Sigmoid colon (tissue), 7 donors: ENCODE measurements around the gene B3GALNT2. TPM values are rescaled to one million over a fixed set of nuclear protein-coding genes. Genes with fewer than 3 reads are reported as not detected.

Source experiments
- DNase-seq: peaks from one replicate; pipeline ENCODE4 v3.0.0-alpha.2; 2019
- H3K27ac ChIP-seq, 4 donors: fragments of 200-600 bp; sonication (generic); one replicate each; pipeline ENCODE4 v1.5.1; 2016 to 2019; ENCODE audit warnings: mild to moderate bottlenecking in 1 of 4
- H3K27me3 ChIP-seq, 3 donors: fragments of 200-600 bp; sonication (generic); one replicate each; pipeline ENCODE4 v1.5.1; 2019; ENCODE audit warnings: mild to moderate bottlenecking in 1 of 3
- H3K36me3 ChIP-seq, 4 donors: fragments of 200-600 bp; sonication (generic); one replicate each; pipeline ENCODE4 v1.5.1; 2016 to 2019
- H3K4me1 ChIP-seq, 4 donors: fragments of 200-600 bp; sonication (generic); one replicate each; pipeline ENCODE4 v1.5.1; 2017 to 2019
- H3K4me3 ChIP-seq, 4 donors: fragments of 200-600 bp; sonication (generic); one replicate each; pipeline ENCODE4 v1.5.1; 2017 to 2019; ENCODE audit warnings: mild to moderate bottlenecking in 2 of 4, moderate library complexity in 1 of 4
- H3K9me3 ChIP-seq, 4 donors: fragments of 200-600 bp in 3 of 4; sonication (generic) in 3 of 4; one replicate each; pipeline versions ENCODE4 v1.5.1 to v1.6.1; 2013 to 2019
- CTCF ChIP-seq, 4 experiments: fragments of 450-650 bp in 3 of 4; fragments of 200-600 bp in 1 of 4; IDR thresholded peaks; one replicate each; pipeline ENCODE4 v1.5.1; 2016 to 2019; ENCODE audit warnings: antibody characterized with exemption in 4 of 4, mild to moderate bottlenecking in 3 of 4, moderate library complexity in 2 of 4
- EP300 ChIP-seq, 4 donors: sonication (generic); formaldehyde crosslinking; IDR thresholded peaks; one replicate each; pipeline ENCODE4 v1.6.1; 2017; ENCODE audit warnings: antibody characterized with exemption in 4 of 4
- POLR2A ChIP-seq, 2 donors: fragments of 450-650 bp; IDR thresholded peaks; one replicate each; pipeline ENCODE4 v1.6.1; 2016; ENCODE audit warnings: antibody characterized with exemption in 2 of 2, mild to moderate bottlenecking in 2 of 2, moderate library complexity in 2 of 2
- POLR2AphosphoS5 ChIP-seq, 4 donors: sonication (generic); formaldehyde crosslinking; IDR thresholded peaks; one replicate each; pipeline ENCODE4 v1.6.1; 2017; ENCODE audit warnings: antibody characterized with exemption in 4 of 4
- WGBS, 2 donors: extraction: QIAGEN DNeasy Blood & Tissue Kit; methylation state at CpG; one replicate each; pipeline ENCODE4 v1.1.7; 2013; 5-methylcytosine and 5-hydroxymethylcytosine counted together
- intact Hi-C: fragments of 100-400 bp; cut with DNase I; formaldehyde crosslinking; loops from one replicate; pipeline ENCODE4 v1.15.1; 2023
- polyA plus RNA-seq, 3 donors: library from polyadenylated mRNA; stranded (reverse); fragments of 200-250 nt; gene quantifications; one replicate each; pipeline ENCODE4 v1.2.3, GENCODE V29; 2013
- total RNA-seq, 4 donors: library from RNA; depleted of rRNA; stranded (reverse); fragments of >200 nt; gene quantifications; one replicate each; pipeline ENCODE4 v1.1.0, GENCODE V29; 2016
- donor health status: healthy with polysubstance abuse.
- donor health status: Bipolar disorder and iron deficiency.
- donor health status: healthy.

The B3GALNT2 gene
- total and polyA plus RNA-seq, 7 donors = 1.8 to 58.7 (median 38.5) TPM

- H3K27me3 ChIP-seq = no peaks in the 10 kb centered on the region
- intact Hi-C loops = no loop called here
- H3K9me3 ChIP-seq = no peaks in the 10 kb centered on the region
- no peaks in the 10 kb centered on the region for H3K4me1 ChIP-seq
- no peak overlapping the region for H3K27ac ChIP-seq
- peaks cover 0 to 5% (median 0%) of the 10 kb centered on the region in 4 donors for H3K36me3 ChIP-seq
- TF ChIP-seq CTCF (IDR thresholded peaks at IDR 0.05) (no peak), EP300 (IDR thresholded peaks at IDR 0.05) (no peak), POLR2AphosphoS5 (IDR thresholded peaks at IDR 0.05) (no peak), POLR2A (IDR thresholded peaks at IDR 0.05) (no peak)
- WGBS, 2 donors = 94% methylated on average over 9 of the region's 9 CpGs
- DNase-seq = no peak
- H3K4me3 ChIP-seq = no peak overlapping the region
Observed at GRCh38 chr1:235425357-235425756, 78.9 kb downstream of the B3GALNT2 start.

- Histone ChIP-seq H3K9me3 (no peaks in the 10 kb centered on the region), H3K36me3 (peaks cover 0 to 5% (median 0%) of the 10 kb centered on the region in 4 donors), H3K27ac (no peak overlapping the region), H3K4me3 (no peak overlapping the region), H3K4me1 (no peaks in the 10 kb centered on the region), H3K27me3 (no peaks in the 10 kb centered on the region)
- DNase-seq = no peak
- TF ChIP-seq EP300 (IDR thresholded peaks at IDR 0.05) = no peak
- no peak for TF ChIP-seq POLR2AphosphoS5 (IDR thresholded peaks at IDR 0.05)
- no peak for TF ChIP-seq POLR2A (IDR thresholded peaks at IDR 0.05)
- TF ChIP-seq CTCF (IDR thresholded peaks at IDR 0.05) = no peak
- WGBS, 2 donors = 78 to 92% methylated on average over 8 of the region's 8 CpGs
- intact Hi-C loops = no loop called here
Observed at GRCh38 chr1:235424092-235424491, 80.2 kb downstream of the B3GALNT2 start.

- H3K27me3 ChIP-seq = no peaks in the 10 kb centered on the region
- H3K4me1 ChIP-seq = no peaks in the 10 kb centered on the region
- H3K4me3 ChIP-seq = no peak overlapping the region
- intact Hi-C loops = no loop called here
- peaks cover 0 to 5% (median 0%) of the 10 kb centered on the region in 4 donors for H3K36me3 ChIP-seq
- no peak for DNase-seq
- H3K9me3 ChIP-seq = no peaks in the 10 kb centered on the region
- WGBS, 2 donors = 37 to 76% methylated on average over 12 of the region's 12 CpGs
- TF ChIP-seq EP300 (IDR thresholded peaks at IDR 0.05) (no peak), POLR2A (IDR thresholded peaks at IDR 0.05) (no peak), POLR2AphosphoS5 (IDR thresholded peaks at IDR 0.05) (no peak), CTCF (IDR thresholded peaks at IDR 0.05) (no peak)
- H3K27ac ChIP-seq = no peak overlapping the region
Observed at GRCh38 chr1:235423214-235423652, 81.0 kb downstream of the B3GALNT2 start.

GRCh38 chr1:235421751-235422150 lies 82.5 kb downstream of the B3GALNT2 start:
- no peaks in the 10 kb centered on the region for H3K27me3 ChIP-seq
- 55 to 81% methylated on average over 3 of the region's 3 CpGs for WGBS, 2 donors
- no peak for DNase-seq
- intact Hi-C loops = no loop called here
- H3K36me3 ChIP-seq = no peaks in the 10 kb centered on the region
- no peaks in the 10 kb centered on the region for H3K9me3 ChIP-seq
- TF ChIP-seq POLR2A (IDR thresholded peaks at IDR 0.05) (no peak), POLR2AphosphoS5 (IDR thresholded peaks at IDR 0.05) (no peak), EP300 (IDR thresholded peaks at IDR 0.05) (no peak), CTCF (IDR thresholded peaks at IDR 0.05) (no peak)
- no peak overlapping the region for H3K4me3 ChIP-seq
- peaks cover 0 to 7% (median 0%) of the 10 kb centered on the region in 4 donors for H3K4me1 ChIP-seq
- H3K27ac ChIP-seq = no peak overlapping the region
